ENCODE data around the gene GORASP2.

DNA sequence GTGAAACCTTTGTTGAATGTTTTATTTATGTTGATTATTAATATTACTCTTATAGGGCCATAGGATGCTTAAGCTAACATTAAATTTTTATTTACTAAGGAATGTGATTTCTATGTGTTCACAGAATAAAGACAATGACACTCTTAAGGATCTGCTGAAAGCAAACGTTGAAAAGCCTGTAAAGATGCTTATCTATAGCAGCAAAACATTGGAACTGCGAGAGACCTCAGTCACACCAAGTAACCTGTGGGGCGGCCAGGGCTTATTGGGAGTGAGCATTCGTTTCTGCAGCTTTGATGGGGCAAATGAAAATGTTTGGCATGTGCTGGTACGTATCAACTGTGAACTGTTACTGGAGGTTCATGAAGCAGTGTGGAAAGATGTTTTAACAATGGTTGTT, 20.4 kb downstream of the GORASP2 start:
- TF ChIP-seq, protein P1, sequence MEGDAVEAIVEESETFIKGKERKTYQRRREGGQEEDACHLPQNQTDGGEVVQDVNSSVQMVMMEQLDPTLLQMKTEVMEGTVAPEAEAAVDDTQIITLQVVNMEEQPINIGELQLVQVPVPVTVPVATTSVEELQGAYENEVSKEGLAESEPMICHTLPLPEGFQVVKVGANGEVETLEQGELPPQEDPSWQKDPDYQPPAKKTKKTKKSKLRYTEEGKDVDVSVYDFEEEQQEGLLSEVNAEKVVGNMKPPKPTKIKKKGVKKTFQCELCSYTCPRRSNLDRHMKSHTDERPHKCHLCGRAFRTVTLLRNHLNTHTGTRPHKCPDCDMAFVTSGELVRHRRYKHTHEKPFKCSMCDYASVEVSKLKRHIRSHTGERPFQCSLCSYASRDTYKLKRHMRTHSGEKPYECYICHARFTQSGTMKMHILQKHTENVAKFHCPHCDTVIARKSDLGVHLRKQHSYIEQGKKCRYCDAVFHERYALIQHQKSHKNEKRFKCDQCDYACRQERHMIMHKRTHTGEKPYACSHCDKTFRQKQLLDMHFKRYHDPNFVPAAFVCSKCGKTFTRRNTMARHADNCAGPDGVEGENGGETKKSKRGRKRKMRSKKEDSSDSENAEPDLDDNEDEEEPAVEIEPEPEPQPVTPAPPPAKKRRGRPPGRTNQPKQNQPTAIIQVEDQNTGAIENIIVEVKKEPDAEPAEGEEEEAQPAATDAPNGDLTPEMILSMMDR (IDR thresholded peaks at IDR 0.05): no peak
- TF ChIP-seq POLR2AphosphoS5 (IDR thresholded peaks at IDR 0.05): no peak
- TF ChIP-seq POLR2A (IDR thresholded peaks at IDR 0.05): no peak
- TF ChIP-seq EP300 (IDR thresholded peaks at IDR 0.05): no peak
